Measurements from ENCODE around the gene ZNF205.
A peak's percentile ranks its signal among the peaks of the same experiment; 100 is the strongest.

Gene ZNF205

GRCh38 chr16:3152027-3152276 lies 39.6 kb downstream of the ZNF205 start (continued):
- peak; percentile 60; the same call in 1 of the 2 replicates for TF ChIP-seq ZNF362 (tag by site-specific recombination; IDR thresholded peaks at IDR 0.05)
- no peak for TF ChIP-seq ZNF473 (tag by site-specific recombination; IDR thresholded peaks at IDR 0.05)
- 0 out of 2 replicates have a peak, but pooled peaks have one; percentile 20 for TF ChIP-seq KLF10 (tag by site-specific recombination; IDR thresholded peaks at IDR 0.05)
- TF ChIP-seq ZNF629 (tag by site-specific recombination; IDR thresholded peaks at IDR 0.05) = no peak
- no peak for TF ChIP-seq ZBTB11 (tag by site-specific recombination; conservative IDR thresholded peaks at IDR 0.05; ENCODE audit: low read depth)
- peak; percentile 43; the same call in 1 of the 2 replicates for TF ChIP-seq ZNF121 (tag by site-specific recombination; IDR thresholded peaks at IDR 0.05)
- TF ChIP-seq TSHZ1 (tag by site-specific recombination; IDR thresholded peaks at IDR 0.05; ENCODE audit: borderline replicate concordance) = no peak
- no peak for TF ChIP-seq ZFP69B (tag by site-specific recombination; IDR thresholded peaks at IDR 0.05)
- TF ChIP-seq ZEB2 (tag by site-specific recombination; IDR thresholded peaks at IDR 0.05) = no peak
- peak; percentile 14 for TF ChIP-seq ZNF510 (tag by site-specific recombination; IDR thresholded peaks at IDR 0.05; ENCODE audit: insufficient replicate concordance)
- no peak for TF ChIP-seq ZNF138 (tag by site-specific recombination; IDR thresholded peaks at IDR 0.05; ENCODE audit: borderline replicate concordance)
- peak; percentile 46; the same call in 1 of the 2 replicates for TF ChIP-seq ZBTB10 (tag by site-specific recombination; IDR thresholded peaks at IDR 0.05)
- TF ChIP-seq BCL11A (tag by site-specific recombination; IDR thresholded peaks at IDR 0.05; ENCODE audit: low read depth) = no peak
- TF ChIP-seq ZNF768 (tag by site-specific recombination; IDR thresholded peaks at IDR 0.05) = no peak
- no peak for TF ChIP-seq ZNF560 (tag by site-specific recombination; IDR thresholded peaks at IDR 0.05; ENCODE audit: borderline replicate concordance)
- TF ChIP-seq YY1 (tag by site-specific recombination; IDR thresholded peaks at IDR 0.05) = peak; percentile 56; the same call in 1 of the 2 replicates
- TF ChIP-seq ZNF660 (tag by site-specific recombination; IDR thresholded peaks at IDR 0.05) = no peak
- no peak for TF ChIP-seq GFI1B (tag by site-specific recombination; IDR thresholded peaks at IDR 0.05)
